Measurements from ENCODE around the gene PRDX2. TPM values are rescaled to one million over a fixed set of nuclear protein-coding genes. Genes with fewer than 3 reads are reported as not detected.
A peak's percentile ranks its signal among the peaks of the same experiment; 100 is the strongest.

The PRDX2 gene
- total and polyA plus RNA-seq, 10 of the 15 experiments (the other 5 are each of a cell fraction or from before 2014, with no cell fraction given) = 93.0 to 812 (median 344) TPM

GRCh38 chr19:12834976-12835757, 33.6 kb upstream of the PRDX2 start (continued):
- TF ChIP-seq, protein P1, sequence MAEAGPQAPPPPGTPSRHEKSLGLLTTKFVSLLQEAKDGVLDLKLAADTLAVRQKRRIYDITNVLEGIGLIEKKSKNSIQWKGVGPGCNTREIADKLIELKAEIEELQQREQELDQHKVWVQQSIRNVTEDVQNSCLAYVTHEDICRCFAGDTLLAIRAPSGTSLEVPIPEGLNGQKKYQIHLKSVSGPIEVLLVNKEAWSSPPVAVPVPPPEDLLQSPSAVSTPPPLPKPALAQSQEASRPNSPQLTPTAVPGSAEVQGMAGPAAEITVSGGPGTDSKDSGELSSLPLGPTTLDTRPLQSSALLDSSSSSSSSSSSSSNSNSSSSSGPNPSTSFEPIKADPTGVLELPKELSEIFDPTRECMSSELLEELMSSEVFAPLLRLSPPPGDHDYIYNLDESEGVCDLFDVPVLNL (IDR thresholded peaks at IDR 0.05; ENCODE audit: low read depth, low read length) = peak; percentile 51; the same call in 1 of the 2 replicates
- TF ChIP-seq BCL11A (IDR thresholded peaks at IDR 0.05; ENCODE audit: low read depth, low read length) (no peak), ZBTB33 (IDR thresholded peaks at IDR 0.05) (no peak), TARDBP (IDR thresholded peaks at IDR 0.05; ENCODE audit: borderline replicate concordance) (no peak), SIN3A (IDR thresholded peaks at IDR 0.05; ENCODE audit: low read depth, low read length) (no peak), CEBPZ (IDR thresholded peaks at IDR 0.05; ENCODE audit: low read depth, low read length) (no peak)

All from GM12878 (cell line).